Measurements from ENCODE around the gene NAA50. TPM values are rescaled to one million over a fixed set of nuclear protein-coding genes. Genes with fewer than 3 reads are reported as not detected.

NAA50 gene
- total and polyA plus RNA-seq, 10 of the 15 experiments (the other 5 are each of a cell fraction or from before 2014, with no cell fraction given): 31.7 to 205 (median 110) TPM

- FAIRE-seq (no peak), ATAC-seq (no peak), DNase-seq (ENCODE audit: low read depth, low spot score) (no peak)
- in situ Hi-C loops (cut with MboI): no loop called here
- RAD21 ChIA-PET (ENCODE audit: unreplicated experiment): no interaction called here
- no peak overlapping the region for H3K27ac ChIP-seq (ENCODE audit: control insufficient read depth, insufficient read depth)
- H2AFZ ChIP-seq (ENCODE audit: control insufficient read depth, low read depth, low read length): no peak overlapping the region
- H3K4me3 ChIP-seq: no peak overlapping the region
- peaks cover 2% of the 10 kb centered on the region; the same call in 1 of the 3 replicates for H3K9me3 ChIP-seq (replicated peaks; ENCODE audit: control insufficient read depth, insufficient read depth, low read length)
- no peaks in the 10 kb centered on the region for H3K36me3 ChIP-seq (ENCODE audit: control insufficient read depth in 2 of 2, insufficient read depth in 2 of 2, low read length in 1 of 2)
- SMC1A ChIA-PET (ENCODE audit: uncharacterized antibody, unreplicated experiment): interaction anchor here (0.9 to 1.1 kb wide), 2 partner anchors 9 to 15 kb away, joined by 3 read pairs; no protein-coding TSS in a partner anchor
- no TSS peak for BruUV-seq (replicated peaks)
- intact Hi-C loops (cut with micrococcal nuclease; ENCODE audit: unreplicated experiment): no loop called here
- TF ChIP-seq SMAD5 (IDR thresholded peaks at IDR 0.05; ENCODE audit: low read depth) (no peak), ZNF384 (IDR thresholded peaks at IDR 0.05; ENCODE audit: borderline replicate concordance, low read depth, low read length) (no peak), ETV6 (conservative IDR thresholded peaks at IDR 0.05 in 1 of 2, IDR thresholded peaks at IDR 0.05 in 1 of 2; ENCODE audit: borderline replicate concordance in 1 of 2, low read depth in 1 of 2) (no peak), CHD2 (IDR thresholded peaks at IDR 0.05; ENCODE audit: borderline replicate concordance, low read depth, low read length) (no peak), ZNF207 (IDR thresholded peaks at IDR 0.05; ENCODE audit: borderline replicate concordance) (no peak), MYC (IDR thresholded peaks at IDR 0.05; ENCODE audit: insufficient read depth, insufficient read length, insufficient replicate concordance, low read length, severe bottlenecking) (no peak), POU2F2 (IDR thresholded peaks at IDR 0.05; ENCODE audit: borderline replicate concordance, low read depth, low read length) (no peak), BACH1 (IDR thresholded peaks at IDR 0.05; ENCODE audit: borderline replicate concordance) (no peak), CUX1 (IDR thresholded peaks at IDR 0.05; ENCODE audit: insufficient replicate concordance, low read depth, low read length) (no peak), FOXK2 (IDR thresholded peaks at IDR 0.05) (no peak), TCF3 (IDR thresholded peaks at IDR 0.05; ENCODE audit: borderline replicate concordance, insufficient read depth, low read depth, low read length) (no peak), CBX5 (IDR thresholded peaks at IDR 0.05; ENCODE audit: low read depth) (no peak), SRF (IDR thresholded peaks at IDR 0.05; ENCODE audit: low read depth in 2 of 2, low read length in 2 of 2) (no peak)
- TF ChIP-seq, protein P1, sequence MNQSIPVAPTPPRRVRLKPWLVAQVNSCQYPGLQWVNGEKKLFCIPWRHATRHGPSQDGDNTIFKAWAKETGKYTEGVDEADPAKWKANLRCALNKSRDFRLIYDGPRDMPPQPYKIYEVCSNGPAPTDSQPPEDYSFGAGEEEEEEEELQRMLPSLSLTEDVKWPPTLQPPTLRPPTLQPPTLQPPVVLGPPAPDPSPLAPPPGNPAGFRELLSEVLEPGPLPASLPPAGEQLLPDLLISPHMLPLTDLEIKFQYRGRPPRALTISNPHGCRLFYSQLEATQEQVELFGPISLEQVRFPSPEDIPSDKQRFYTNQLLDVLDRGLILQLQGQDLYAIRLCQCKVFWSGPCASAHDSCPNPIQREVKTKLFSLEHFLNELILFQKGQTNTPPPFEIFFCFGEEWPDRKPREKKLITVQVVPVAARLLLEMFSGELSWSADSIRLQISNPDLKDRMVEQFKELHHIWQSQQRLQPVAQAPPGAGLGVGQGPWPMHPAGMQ (IDR thresholded peaks at IDR 0.05; ENCODE audit: borderline replicate concordance): no peak
- TF ChIP-seq, protein P2, sequence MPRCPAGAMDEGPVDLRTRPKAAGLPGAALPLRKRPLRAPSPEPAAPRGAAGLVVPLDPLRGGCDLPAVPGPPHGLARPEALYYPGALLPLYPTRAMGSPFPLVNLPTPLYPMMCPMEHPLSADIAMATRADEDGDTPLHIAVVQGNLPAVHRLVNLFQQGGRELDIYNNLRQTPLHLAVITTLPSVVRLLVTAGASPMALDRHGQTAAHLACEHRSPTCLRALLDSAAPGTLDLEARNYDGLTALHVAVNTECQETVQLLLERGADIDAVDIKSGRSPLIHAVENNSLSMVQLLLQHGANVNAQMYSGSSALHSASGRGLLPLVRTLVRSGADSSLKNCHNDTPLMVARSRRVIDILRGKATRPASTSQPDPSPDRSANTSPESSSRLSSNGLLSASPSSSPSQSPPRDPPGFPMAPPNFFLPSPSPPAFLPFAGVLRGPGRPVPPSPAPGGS (IDR thresholded peaks at IDR 0.05; ENCODE audit: borderline replicate concordance, insufficient read depth, low read depth, low read length, poor library complexity, severe bottlenecking): no peak
- no peaks in the 10 kb centered on the region for H4K20me1 ChIP-seq (ENCODE audit: control insufficient read depth, insufficient read depth)
- 78% methylated on average over 4 of the region's 4 CpGs for WGBS (ENCODE audit: insufficient coverage, insufficient replicate concordance, low lambda C conversion rate, missing lambda C conversion rate)
- H3K27me3 ChIP-seq (replicated peaks in 1 of 2; ENCODE audit: control insufficient read depth in 2 of 2, insufficient read depth in 2 of 2, low read length in 1 of 2): no peaks in the 10 kb centered on the region
- CTCF ChIA-PET: interaction anchor here (0.7 kb wide), 1 partner anchor 83 kb away, joined by 3 read pairs; no protein-coding TSS in a partner anchor
- H3K9ac ChIP-seq (ENCODE audit: control insufficient read depth, insufficient read depth, low read length): no peak overlapping the region
- no peak overlapping the region for H3K4me2 ChIP-seq (ENCODE audit: control insufficient read depth, insufficient read depth)
- H3K79me2 ChIP-seq (ENCODE audit: control insufficient read depth, insufficient read depth, low read length): peaks cover 23% of the 10 kb centered on the region
- POLR2A ChIA-PET: interaction anchor here (0.6 to 0.7 kb wide), 2 partner anchors 150 to 1134 kb away, joined by 3 read pairs; no protein-coding TSS in a partner anchor
- H3K4me1 ChIP-seq (ENCODE audit: control insufficient read depth, insufficient read depth, low read length): peaks cover 10% of the 10 kb centered on the region; the same call in 1 of the 2 replicates
Measured at GRCh38 chr3:113753376-113753985, 7.4 kb upstream of the NAA50 start.

All from GM12878 (cell line).